Mesendoderm (in vitro differentiated cells): ENCODE results near the gene ADORA1.

Source experiments
- DNase-seq: peaks from one replicate; pipeline ENCODE4 v3.0.0; 2013
- H2AK5ac ChIP-seq: 2 replicates; pipeline ENCODE4 v1.6.1; 2013; ENCODE audit warnings: low read length, inconsistent platforms
- H2BK120ac ChIP-seq: 2 replicates; pipeline ENCODE4 v1.6.1; 2013; ENCODE audit warnings: low read depth, mild to moderate bottlenecking, low read length, moderate library complexity, mixed read lengths
- H2BK15ac ChIP-seq: replicated peaks from 2 replicates; pipeline ENCODE4 v1.6.1; 2013; ENCODE audit warnings: low read depth, mild to moderate bottlenecking, moderate library complexity
- H2BK5ac ChIP-seq: 2 replicates; pipeline ENCODE4 v1.6.1; 2013; ENCODE audit warnings: low read length, inconsistent platforms
- H3K18ac ChIP-seq: 2 replicates; pipeline ENCODE4 v1.6.1; 2013; ENCODE audit warnings: mild to moderate bottlenecking, low read length, mixed read lengths
- H3K23ac ChIP-seq: one replicate; pipeline ENCODE4 v1.6.1; 2013; ENCODE audit warnings: low read length
- H3K27ac ChIP-seq: 2 replicates; pipeline ENCODE4 v1.5.1; 2013; ENCODE audit warnings: low read depth, mild to moderate bottlenecking, inconsistent platforms, low read length, moderate library complexity
- H3K27me3 ChIP-seq: 2 replicates; pipeline ENCODE4 v1.6.1; 2013; ENCODE audit warnings: low read length, control low read depth, mild to moderate bottlenecking, inconsistent platforms; ENCODE audit not compliant: insufficient read depth, poor library complexity
- H3K36me3 ChIP-seq: 2 replicates; pipeline ENCODE4 v1.6.1; 2013; ENCODE audit warnings: low read length, inconsistent platforms; ENCODE audit not compliant: control insufficient read depth, insufficient read depth
- H3K4ac ChIP-seq: one replicate; pipeline ENCODE4 v1.6.1; 2013; ENCODE audit warnings: low read depth, mild to moderate bottlenecking, low read length, moderate library complexity
- H3K4me1 ChIP-seq: 2 replicates; pipeline ENCODE4 v1.6.1; 2013; ENCODE audit warnings: low read depth, low read length, inconsistent platforms; ENCODE audit not compliant: control insufficient read depth
- H3K4me2 ChIP-seq: 2 replicates; pipeline ENCODE4 v1.6.1; 2013; ENCODE audit warnings: low read length
- H3K4me3 ChIP-seq: 2 replicates; pipeline ENCODE4 v1.5.1; 2013; ENCODE audit warnings: mild to moderate bottlenecking, low read length
- H3K56ac ChIP-seq: one replicate; pipeline ENCODE4 v1.6.1; 2013; ENCODE audit warnings: low read length
- H3K79me1 ChIP-seq: 2 replicates; pipeline ENCODE4 v1.6.1; 2013; ENCODE audit warnings: low read length, inconsistent platforms
- H3K79me2 ChIP-seq: 2 replicates; pipeline ENCODE4 v1.6.1; 2013; ENCODE audit warnings: mild to moderate bottlenecking, low read length; ENCODE audit not compliant: control insufficient read depth, insufficient read depth
- H3K9ac ChIP-seq: 2 replicates; pipeline ENCODE4 v1.6.1; 2013; ENCODE audit warnings: low read length, inconsistent platforms
- H4K5ac ChIP-seq: one replicate; pipeline ENCODE4 v1.6.1; 2013; ENCODE audit warnings: low read length
- H4K8ac ChIP-seq: one replicate; pipeline ENCODE4 v1.6.1; 2013; ENCODE audit warnings: low read depth, mild to moderate bottlenecking, control low read depth, low read length, moderate library complexity
- WGBS: extraction: QIAGEN DNeasy Blood & Tissue Kit; methylation state at CpG from one replicate; pipeline ENCODE4 v1.1.7; 2013; ENCODE audit warnings: low lambda C conversion rate, missing lambda C conversion rate; ENCODE audit not compliant: insufficient coverage; ENCODE audit errors: extremely low coverage; 5-methylcytosine and 5-hydroxymethylcytosine counted together

Gene ADORA1

DNA sequence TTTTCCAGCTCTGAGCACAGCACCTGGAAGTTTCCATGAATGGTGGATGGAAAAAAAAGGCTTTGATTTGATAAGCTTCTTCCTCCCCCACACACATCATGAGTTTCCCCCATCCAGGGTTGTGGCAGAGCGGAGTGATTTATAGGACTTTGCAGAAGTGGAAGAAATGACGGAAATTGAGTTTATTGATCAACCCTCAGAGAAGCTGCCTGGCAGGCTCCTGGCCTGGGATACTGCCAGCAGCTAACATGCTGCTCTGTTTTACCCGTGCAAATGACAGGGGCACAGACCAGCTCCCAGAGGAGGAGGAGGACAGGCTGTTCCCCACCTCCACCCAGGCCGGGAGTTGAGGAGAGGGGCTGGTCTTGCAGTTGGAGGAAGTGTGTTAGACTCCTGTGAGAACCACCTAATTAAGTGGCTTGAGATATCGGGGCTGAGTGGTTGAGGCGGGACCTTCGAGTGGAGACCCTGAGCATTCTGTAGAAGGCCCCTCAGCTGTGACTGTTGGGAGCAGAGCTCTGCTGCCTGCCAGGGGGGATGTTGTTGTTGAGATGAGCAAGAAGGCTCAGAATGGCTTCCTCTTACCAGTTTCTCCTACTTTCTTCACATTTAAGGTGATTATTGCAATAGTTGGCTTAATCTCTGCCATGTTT lies 21.8 kb downstream of the ADORA1 start:
- Histone ChIP-seq H2BK5ac (no peak overlapping the region), H2AK5ac (no peak overlapping the region), H3K36me3 (no peaks in the 10 kb centered on the region), H2BK15ac (no peak overlapping the region), H4K5ac (no peak overlapping the region), H2BK120ac (no peak overlapping the region), H3K27ac (peak overlapping the region; percentile 15), H3K56ac (peak overlapping the region; percentile 29), H3K23ac (no peak overlapping the region), H3K4me2 (no peak overlapping the region), H4K8ac (no peak overlapping the region), H3K9ac (no peak overlapping the region), H3K4me1 (peaks cover 43% of the 10 kb centered on the region), H3K79me1 (peaks cover 7% of the 10 kb centered on the region), H3K27me3 (no peaks in the 10 kb centered on the region), H3K4ac (no peak overlapping the region), H3K4me3 (no peak overlapping the region), H3K79me2 (no peaks in the 10 kb centered on the region), H3K18ac (peak overlapping the region; percentile 7)
- WGBS, result no CpG with 5 or more reads among the region's 7 CpGs
- DNase-seq, result peak; percentile 65

DNA sequence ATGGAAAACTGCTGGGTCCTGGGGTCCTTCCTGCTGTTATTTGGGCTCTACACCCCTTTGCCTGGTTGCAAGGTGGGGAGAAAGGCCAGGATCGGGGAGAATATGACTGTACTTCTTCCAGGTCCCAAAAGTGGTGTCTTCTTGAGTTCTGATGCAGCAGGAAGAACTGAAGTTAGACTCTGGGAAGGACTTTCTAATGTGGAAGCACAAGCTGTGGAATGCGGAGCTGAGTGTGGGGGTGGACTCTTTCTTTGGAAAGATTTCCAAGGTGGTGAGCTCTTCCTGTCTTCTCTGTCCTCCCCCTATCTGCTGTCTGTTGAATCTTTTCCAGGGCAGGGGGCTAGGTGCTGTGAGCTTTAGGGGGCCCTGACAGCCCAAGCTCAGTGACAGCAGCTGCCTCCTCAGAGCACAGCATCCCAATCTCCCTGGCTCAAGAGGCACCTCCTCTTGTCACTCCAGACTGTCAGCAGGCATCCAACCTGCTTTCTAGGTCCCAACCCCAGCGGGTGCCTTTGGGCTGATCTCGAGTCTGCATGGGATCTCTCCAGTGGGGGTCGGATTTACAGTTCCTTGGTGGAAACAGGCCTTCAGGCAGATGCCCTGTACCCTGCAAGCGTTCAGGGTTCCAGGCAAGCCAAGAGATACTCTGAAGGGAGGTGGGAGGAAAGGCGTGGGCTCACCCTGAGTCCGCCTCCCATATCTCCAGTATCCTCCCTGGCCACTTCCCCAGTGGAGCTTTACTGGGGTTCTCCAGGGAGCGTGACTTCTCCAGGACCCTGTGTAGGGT lies 23.2 kb downstream of the ADORA1 start:
- Histone ChIP-seq H3K27ac (peak overlapping the region; percentile 82), H2BK120ac (peak overlapping the region; percentile 38), H3K56ac (peak overlapping the region; percentile 69), H3K4me2 (no peak overlapping the region), H2BK15ac (no peak overlapping the region), H3K18ac (peak overlapping the region; percentile 31), H3K4me1 (peaks cover 53% of the 10 kb centered on the region), H4K8ac (no peak overlapping the region), H3K79me1 (peaks cover 7% of the 10 kb centered on the region), H3K79me2 (no peaks in the 10 kb centered on the region), H4K5ac (no peak overlapping the region), H3K27me3 (no peaks in the 10 kb centered on the region), H3K4me3 (no peak overlapping the region), H3K4ac (peak overlapping the region; percentile 6), H2AK5ac (peak overlapping the region; percentile 93), H3K23ac (peak overlapping the region; percentile 90), H2BK5ac (peak overlapping the region; percentile 47), H3K9ac (no peak overlapping the region), H3K36me3 (no peaks in the 10 kb centered on the region)
- no CpG with 5 or more reads among the region's 9 CpGs for WGBS
- DNase-seq, result peak; percentile 58

DNA sequence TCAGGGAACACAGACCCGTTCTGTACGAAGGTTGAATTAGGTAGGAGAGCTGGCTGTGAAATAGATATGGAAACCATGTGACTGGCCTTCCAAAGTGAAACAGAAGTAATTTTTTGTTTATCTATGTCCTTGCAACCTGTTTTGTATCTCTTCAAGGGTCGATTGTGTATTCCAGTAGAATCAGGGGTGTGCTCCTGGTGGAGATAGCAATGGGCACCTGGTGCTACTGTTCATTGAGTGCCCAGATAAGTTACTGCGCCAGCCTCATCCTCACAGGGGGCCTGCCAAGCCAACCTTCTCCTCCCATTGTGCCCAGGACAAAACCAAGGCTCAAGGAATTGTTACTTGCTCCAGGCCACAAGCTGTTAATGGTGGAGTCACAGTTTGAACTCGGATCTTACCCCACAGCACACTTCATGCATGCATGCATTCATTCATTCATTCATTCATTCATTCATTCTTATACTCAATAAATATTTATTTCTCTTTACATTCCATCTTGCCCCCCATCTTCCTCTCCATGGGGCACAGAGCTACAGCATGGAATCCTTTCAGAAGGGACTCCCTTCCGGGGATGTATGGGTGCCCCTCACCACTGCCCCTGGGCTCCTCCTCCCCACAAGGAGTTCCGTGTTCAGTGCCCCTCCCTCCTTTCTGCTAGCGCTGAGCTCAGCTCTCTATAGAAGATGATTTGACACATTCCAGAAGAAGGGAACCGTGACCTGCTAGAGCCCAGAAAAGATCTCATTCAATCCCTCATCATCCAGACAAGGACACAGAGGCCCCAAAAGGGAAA lies 24.0 kb downstream of the ADORA1 start:
- Histone ChIP-seq H4K8ac (no peak overlapping the region), H3K27me3 (no peaks in the 10 kb centered on the region), H3K4me1 (peaks cover 59% of the 10 kb centered on the region), H3K79me2 (no peaks in the 10 kb centered on the region), H2BK15ac (no peak overlapping the region), H3K79me1 (peaks cover 7% of the 10 kb centered on the region), H3K56ac (peak overlapping the region; percentile 63), H2BK5ac (peak overlapping the region; percentile 77), H2BK120ac (peak overlapping the region; percentile 56), H3K27ac (peak overlapping the region; percentile 82), H3K4me2 (no peak overlapping the region), H3K23ac (no peak overlapping the region), H3K18ac (peak overlapping the region; percentile 31), H3K4me3 (no peak overlapping the region), H4K5ac (no peak overlapping the region), H3K4ac (peak overlapping the region; percentile 65), H3K9ac (no peak overlapping the region), H3K36me3 (no peaks in the 10 kb centered on the region), H2AK5ac (no peak overlapping the region)
- WGBS, result no CpG with 5 or more reads among the region's 9 CpGs
- peak; percentile 75 for DNase-seq

DNA sequence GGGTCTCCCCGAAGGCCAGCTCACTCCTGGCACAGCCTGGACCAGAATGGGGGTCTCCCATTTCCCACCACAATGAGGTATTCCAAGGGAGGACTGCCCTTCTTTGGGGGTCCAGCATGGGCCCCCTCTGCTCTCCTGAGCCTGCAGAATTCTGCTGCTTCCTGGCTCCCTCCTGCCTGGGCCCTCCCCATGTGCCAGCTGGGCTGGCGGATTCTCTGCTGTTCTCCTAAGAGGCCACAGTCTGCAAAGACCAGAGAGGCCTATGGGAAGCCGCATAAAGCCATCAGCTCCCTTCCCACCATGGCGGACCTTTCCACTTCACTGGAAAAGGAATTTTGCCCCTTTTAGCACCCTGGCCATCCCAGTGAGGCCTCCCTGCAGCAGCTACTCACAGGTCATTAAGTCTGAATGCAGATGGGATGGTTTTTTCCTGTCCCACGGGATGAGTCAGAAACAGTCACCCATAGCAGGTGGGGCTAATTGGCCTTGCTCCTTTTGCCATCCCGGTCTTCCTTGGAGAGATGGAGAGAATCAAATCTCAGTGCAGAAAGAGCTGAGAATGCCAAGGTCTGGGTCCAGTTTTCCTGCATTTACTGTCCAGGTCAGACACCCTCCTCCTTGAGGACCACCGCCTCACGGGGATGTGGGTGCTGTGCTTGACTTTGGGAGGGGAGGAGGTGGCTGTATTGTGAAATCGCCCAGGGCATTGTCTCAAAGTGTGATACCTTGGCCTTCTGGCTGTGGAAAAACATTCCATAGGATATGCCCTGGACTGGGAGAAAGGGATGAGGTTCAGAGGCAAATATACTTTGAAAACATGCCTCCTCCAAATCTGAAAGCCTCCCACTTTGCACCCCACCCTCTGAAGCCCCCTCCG lies 24.9 kb downstream of the ADORA1 start:
- H3K36me3 ChIP-seq, result no peaks in the 10 kb centered on the region
- H4K5ac ChIP-seq, result no peak overlapping the region
- no CpG with 5 or more reads among the region's 10 CpGs for WGBS
- H3K79me1 ChIP-seq, result peaks cover 4% of the 10 kb centered on the region
- H3K4me2 ChIP-seq, result no peak overlapping the region
- peak overlapping the region; percentile 82 for H3K27ac ChIP-seq
- H3K4me1 ChIP-seq, result peaks cover 55% of the 10 kb centered on the region
- peak; percentile 95 for DNase-seq
- peak overlapping the region; percentile 95 for H2AK5ac ChIP-seq
- peak overlapping the region; percentile 98 for H2BK5ac ChIP-seq
- H3K56ac ChIP-seq, result peak overlapping the region; percentile 84
- no peaks in the 10 kb centered on the region for H3K79me2 ChIP-seq
- no peaks in the 10 kb centered on the region for H3K27me3 ChIP-seq
- peak overlapping the region; percentile 20 for H3K23ac ChIP-seq
- peak overlapping the region; percentile 16 for H3K9ac ChIP-seq
- H3K4ac ChIP-seq, result peak overlapping the region; percentile 95
- no peak overlapping the region for H2BK15ac ChIP-seq
- H2BK120ac ChIP-seq, result peak overlapping the region; percentile 84
- H4K8ac ChIP-seq, result peak overlapping the region; percentile 59
- H3K4me3 ChIP-seq, result no peak overlapping the region
- peak overlapping the region; percentile 97 for H3K18ac ChIP-seq
